MM.1S (cell line): ENCODE results near the gene SLX4IP.

Experiments used
- CTCF ChIP-seq: fragments of 300-600 bp; sonication (generic); IDR thresholded peaks from 2 replicates; pipeline ENCODE4 v1.5.1; 2016; ENCODE audit warnings: antibody characterized with exemption, low read length, mixed read lengths
- EZH2 ChIP-seq: fragments of 300-600 bp; sonication (generic); optimal IDR thresholded peaks from 2 replicates; pipeline ENCODE3; 2017; ENCODE audit warnings: low read depth, mild to moderate bottlenecking, antibody characterized with exemption, low read length, mixed read lengths
- EZH2phosphoT487 ChIP-seq: fragments of 300-600 bp; sonication (generic); IDR thresholded peaks from 2 replicates; pipeline ENCODE4 v1.6.1; 2018; ENCODE audit warnings: antibody characterized with exemption, low read length

- no peak for TF ChIP-seq CTCF
- TF ChIP-seq EZH2: no peak
- no peak for TF ChIP-seq EZH2phosphoT487
Measured at GRCh38 chr20:10584371-10584770, 149.3 kb downstream of the SLX4IP start.
